Nephron progenitor cell (in vitro differentiated cells): Measurements from ENCODE around the gene XRCC5.

Experiments used
- DNase-seq: peaks from one replicate; pipeline ENCODE4 v3.0.0; 2021
- H3K27ac Mint-ChIP-seq: 2 replicates; pipeline ENCODE4 v1.8.0; 2021; ENCODE audit warnings: mild to moderate bottlenecking, moderate library complexity, mixed read lengths
- H3K27me3 Mint-ChIP-seq: 2 replicates; pipeline ENCODE4 v1.8.0; 2021; ENCODE audit warnings: mild to moderate bottlenecking, low read depth, mixed read lengths; ENCODE audit not compliant: poor library complexity
- H3K36me3 Mint-ChIP-seq: 2 replicates; pipeline ENCODE4 v1.8.0; 2021; ENCODE audit warnings: low read depth, mixed read lengths
- H3K4me1 Mint-ChIP-seq: 2 replicates; pipeline ENCODE4 v1.8.0; 2021; ENCODE audit warnings: mixed read lengths
- H3K4me3 Mint-ChIP-seq: 2 replicates; pipeline ENCODE4 v1.8.0; 2021; ENCODE audit warnings: mild to moderate bottlenecking, moderate library complexity, mixed read lengths
- H3K9me3 Mint-ChIP-seq: 2 replicates; pipeline ENCODE4 v1.8.0; 2021; ENCODE audit warnings: mild to moderate bottlenecking, moderate library complexity, mixed read lengths
- TF ChIP-seq, protein P1 (sequence below): fragments of 200-600 bp; sonication (generic); IDR thresholded peaks from 2 replicates; pipeline ENCODE4 v1.5.0; 2021; ENCODE audit warnings: antibody characterized with exemption

The XRCC5 gene

DNA sequence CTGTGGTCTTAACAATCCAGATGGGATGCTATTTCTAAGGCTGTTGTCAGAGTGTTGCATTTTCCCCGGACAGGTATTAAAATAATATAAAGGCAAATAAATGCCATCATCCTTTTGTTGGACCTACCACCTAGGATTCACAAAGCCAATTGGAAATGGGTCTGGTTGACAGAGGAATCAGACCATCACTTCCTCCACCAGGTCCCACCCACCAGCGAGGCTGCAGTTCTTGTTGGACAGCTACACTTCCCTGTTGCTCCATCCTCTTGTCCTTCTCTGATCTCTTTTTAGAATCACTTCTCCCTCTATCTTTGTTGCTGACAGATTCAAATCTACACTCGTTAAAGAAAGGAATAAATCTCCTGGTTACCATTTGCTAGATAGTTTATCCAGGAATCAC lies 26.3 kb upstream of the XRCC5 start:
- H3K4me3 Mint-ChIP-seq: peak overlapping the region; percentile 99
- H3K27me3 Mint-ChIP-seq: no peaks in the 10 kb centered on the region
- peaks cover 66% of the 10 kb centered on the region for H3K4me1 Mint-ChIP-seq
- H3K27ac Mint-ChIP-seq: peak overlapping the region; percentile 99
- no peaks in the 10 kb centered on the region for H3K9me3 Mint-ChIP-seq
- DNase-seq: peak; percentile 23
- H3K36me3 Mint-ChIP-seq: peaks cover 15% of the 10 kb centered on the region
- TF ChIP-seq, protein P1, sequence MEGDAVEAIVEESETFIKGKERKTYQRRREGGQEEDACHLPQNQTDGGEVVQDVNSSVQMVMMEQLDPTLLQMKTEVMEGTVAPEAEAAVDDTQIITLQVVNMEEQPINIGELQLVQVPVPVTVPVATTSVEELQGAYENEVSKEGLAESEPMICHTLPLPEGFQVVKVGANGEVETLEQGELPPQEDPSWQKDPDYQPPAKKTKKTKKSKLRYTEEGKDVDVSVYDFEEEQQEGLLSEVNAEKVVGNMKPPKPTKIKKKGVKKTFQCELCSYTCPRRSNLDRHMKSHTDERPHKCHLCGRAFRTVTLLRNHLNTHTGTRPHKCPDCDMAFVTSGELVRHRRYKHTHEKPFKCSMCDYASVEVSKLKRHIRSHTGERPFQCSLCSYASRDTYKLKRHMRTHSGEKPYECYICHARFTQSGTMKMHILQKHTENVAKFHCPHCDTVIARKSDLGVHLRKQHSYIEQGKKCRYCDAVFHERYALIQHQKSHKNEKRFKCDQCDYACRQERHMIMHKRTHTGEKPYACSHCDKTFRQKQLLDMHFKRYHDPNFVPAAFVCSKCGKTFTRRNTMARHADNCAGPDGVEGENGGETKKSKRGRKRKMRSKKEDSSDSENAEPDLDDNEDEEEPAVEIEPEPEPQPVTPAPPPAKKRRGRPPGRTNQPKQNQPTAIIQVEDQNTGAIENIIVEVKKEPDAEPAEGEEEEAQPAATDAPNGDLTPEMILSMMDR: no peak

DNA sequence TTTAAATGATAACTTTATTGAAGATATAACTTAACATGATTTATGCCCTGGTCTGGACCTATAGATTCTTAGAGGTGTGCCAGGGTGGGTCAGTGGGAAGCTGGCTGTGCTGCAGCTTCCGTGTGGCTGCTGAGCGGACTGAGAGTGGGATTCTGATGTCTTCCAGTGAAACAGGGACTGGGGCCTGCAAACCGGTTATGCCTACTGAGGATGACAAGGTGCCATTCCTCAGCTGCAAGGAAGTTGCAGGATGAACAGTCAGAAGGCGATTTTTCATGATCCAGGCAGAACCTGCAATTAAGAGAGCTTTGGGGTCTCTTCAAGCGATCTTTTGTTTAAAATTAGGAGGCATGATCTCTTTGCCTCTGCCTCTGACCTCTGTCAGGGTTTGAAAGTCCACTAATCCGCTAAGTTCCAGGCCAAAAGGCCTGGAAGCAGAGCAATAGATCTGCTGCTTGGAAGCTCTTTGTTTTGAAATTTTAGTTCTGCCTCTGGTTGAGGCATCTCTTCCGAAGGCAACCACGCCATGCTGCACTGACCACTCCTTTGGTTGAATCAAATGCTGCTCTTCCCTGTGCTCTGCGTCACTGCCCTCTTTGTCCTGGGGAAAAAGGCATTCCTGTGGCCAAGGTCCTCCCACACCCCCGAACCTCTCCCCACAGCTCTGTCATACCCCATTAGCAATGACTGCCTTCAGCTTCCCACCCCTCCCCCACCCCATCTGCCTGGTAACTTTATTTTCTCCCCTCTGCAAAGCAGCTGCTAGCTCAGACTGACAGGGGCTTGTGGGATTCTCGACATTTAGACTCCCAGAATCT lies 25.5 kb upstream of the XRCC5 start:
- H3K27me3 Mint-ChIP-seq: no peaks in the 10 kb centered on the region

DNA sequence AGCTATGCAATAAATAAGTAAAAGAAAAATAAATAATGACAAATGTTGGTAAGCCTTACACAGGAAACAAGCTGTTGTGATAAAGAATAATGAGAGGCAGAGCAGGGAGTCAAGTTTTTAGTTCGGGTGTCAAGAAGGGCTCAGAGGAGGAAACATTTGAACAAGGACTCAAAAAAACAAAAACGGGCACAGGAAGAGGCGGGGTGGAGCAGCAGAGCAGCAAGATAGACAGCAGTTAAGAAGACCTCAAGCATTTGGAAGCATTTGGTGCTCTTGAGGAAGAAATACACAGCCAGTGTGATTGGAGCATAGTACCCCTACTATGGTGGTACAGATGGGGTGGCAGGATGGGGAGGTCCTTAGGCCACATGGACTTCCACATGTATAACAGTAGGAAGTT lies 24.6 kb upstream of the XRCC5 start:
- peaks cover 21% of the 10 kb centered on the region for H3K36me3 Mint-ChIP-seq
- H3K9me3 Mint-ChIP-seq: no peaks in the 10 kb centered on the region
- H3K27ac Mint-ChIP-seq: peak overlapping the region; percentile 99

More for the DNA sequence above, 25.5 kb upstream of the XRCC5 start:
- TF ChIP-seq, protein P1: no peak
- H3K36me3 Mint-ChIP-seq: peaks cover 17% of the 10 kb centered on the region
- no peaks in the 10 kb centered on the region for H3K9me3 Mint-ChIP-seq
- H3K27ac Mint-ChIP-seq: peak overlapping the region; percentile 99
- peaks cover 65% of the 10 kb centered on the region for H3K4me1 Mint-ChIP-seq
- H3K4me3 Mint-ChIP-seq: peak overlapping the region; percentile 99
- DNase-seq: peak; percentile 63

DNA sequence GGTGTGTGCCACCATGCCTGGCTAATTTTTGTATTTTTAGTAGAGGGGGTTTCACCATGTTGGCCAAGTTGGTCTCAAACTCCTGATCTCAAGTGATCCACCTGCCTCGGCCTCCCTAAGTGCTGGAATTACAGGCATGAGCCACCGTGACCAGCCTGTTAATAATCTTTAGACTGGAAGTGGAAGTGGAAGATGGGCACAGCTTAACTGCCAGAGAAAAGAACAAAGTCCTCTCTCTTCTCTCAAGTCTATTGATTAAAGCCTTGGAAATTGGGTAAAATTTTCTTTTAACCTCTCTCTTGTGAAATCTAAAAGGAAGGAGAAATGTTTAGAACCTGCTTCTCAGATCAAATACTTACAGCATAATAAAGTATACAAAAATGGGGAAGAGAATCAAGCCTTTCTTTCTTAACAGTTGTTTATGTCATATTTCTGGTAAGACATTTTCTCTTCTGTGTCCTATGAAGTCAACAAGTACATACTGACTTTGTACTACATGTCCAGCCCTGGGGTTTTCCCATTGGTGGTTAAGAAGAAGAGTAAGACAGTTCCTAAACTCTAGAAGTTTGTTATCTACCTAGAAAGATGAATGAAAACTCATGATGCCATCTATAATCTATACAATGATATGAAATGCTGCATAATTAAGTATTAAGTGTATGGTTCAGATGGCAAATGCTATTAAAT lies 22.8 kb upstream of the XRCC5 start:
- Mint-ChIP-seq H3K4me3 (no peak overlapping the region), H3K27ac (no peak overlapping the region), H3K36me3 (peaks cover 31% of the 10 kb centered on the region), H3K27me3 (no peaks in the 10 kb centered on the region), H3K4me1 (peaks cover 52% of the 10 kb centered on the region), H3K9me3 (no peaks in the 10 kb centered on the region)
- no peak for DNase-seq
- TF ChIP-seq, protein P1: no peak

More for the DNA sequence above, 24.6 kb upstream of the XRCC5 start:
- DNase-seq: no peak
- Mint-ChIP-seq H3K4me1 (peaks cover 63% of the 10 kb centered on the region), H3K4me3 (peak overlapping the region; percentile 99), H3K27me3 (no peaks in the 10 kb centered on the region)
- TF ChIP-seq, protein P1: no peak

DNA sequence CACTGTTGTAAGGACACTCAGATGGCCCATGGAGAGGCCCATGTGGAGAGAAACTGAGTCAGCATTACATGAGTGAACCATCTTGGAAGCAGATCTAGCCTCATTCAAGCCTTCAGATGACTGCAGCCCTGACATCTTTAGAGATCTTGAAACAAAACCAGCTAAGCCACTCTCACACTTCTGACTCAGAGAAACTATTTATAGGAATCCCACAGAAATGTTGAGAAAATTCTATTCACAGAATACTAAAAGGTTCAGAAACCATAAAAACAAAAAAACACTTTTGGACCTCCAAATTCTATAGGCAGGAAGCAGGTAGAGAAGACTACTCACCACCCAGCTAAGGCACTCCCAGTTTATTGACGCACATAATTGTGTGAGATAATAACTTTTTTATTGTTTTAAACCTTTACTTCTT lies 18.8 kb upstream of the XRCC5 start:
- H3K4me3 Mint-ChIP-seq: no peak overlapping the region
- peaks cover 27% of the 10 kb centered on the region for H3K36me3 Mint-ChIP-seq
- H3K9me3 Mint-ChIP-seq: no peaks in the 10 kb centered on the region
- H3K27me3 Mint-ChIP-seq: no peaks in the 10 kb centered on the region
- peaks cover 23% of the 10 kb centered on the region for H3K4me1 Mint-ChIP-seq
- TF ChIP-seq, protein P1: no peak
- DNase-seq: no peak
- no peak overlapping the region for H3K27ac Mint-ChIP-seq
